Measurements from ENCODE around the gene EIF4G3.

The EIF4G3 gene

GRCh38 chr1:20834780-20835179, 341.9 kb downstream of the EIF4G3 start:
- peaks cover 1 to 13% of the 10 kb centered on the region in 2 donors for H3K36me3 ChIP-seq (ENCODE audit: control insufficient read depth in 1 of 2, insufficient read depth in 2 of 2, low read length in 2 of 2)

GRCh38 chr1:20834192-20834591, 342.5 kb downstream of the EIF4G3 start:
- Histone ChIP-seq H3K27ac (ENCODE audit: low read length) (no peak overlapping the region), H3K4me1 (ENCODE audit: control insufficient read depth in 1 of 2, insufficient read depth in 2 of 2, low read length in 2 of 2) (no peaks in the 10 kb centered on the region), H3K27me3 (ENCODE audit: low read depth, low read length) (no peaks in the 10 kb centered on the region), H3K36me3 (ENCODE audit: control insufficient read depth in 1 of 2, insufficient read depth in 2 of 2, low read length in 2 of 2) (peaks cover 0 to 7% of the 10 kb centered on the region in 2 donors), H3K9me3 (ENCODE audit: control insufficient read depth in 1 of 2, low read length in 2 of 2) (no peaks in the 10 kb centered on the region), H3K4me3 (ENCODE audit: low read depth in 1 of 2, low read length in 2 of 2) (no peak overlapping the region)

More at GRCh38 chr1:20834780-20835179, 341.9 kb downstream of the EIF4G3 start:
- Histone ChIP-seq H3K4me1 (ENCODE audit: control insufficient read depth in 1 of 2, insufficient read depth in 2 of 2, low read length in 2 of 2) (no peaks in the 10 kb centered on the region), H3K27me3 (ENCODE audit: low read depth, low read length) (no peaks in the 10 kb centered on the region), H3K9me3 (ENCODE audit: control insufficient read depth in 1 of 2, low read length in 2 of 2) (no peaks in the 10 kb centered on the region), H3K4me3 (ENCODE audit: low read depth in 1 of 2, low read length in 2 of 2) (no peak overlapping the region), H3K27ac (ENCODE audit: low read length) (no peak overlapping the region)

- no peaks in the 10 kb centered on the region for H3K9me3 ChIP-seq (ENCODE audit: control insufficient read depth in 1 of 2, low read length in 2 of 2)
- no peaks in the 10 kb centered on the region for H3K4me1 ChIP-seq (ENCODE audit: control insufficient read depth in 1 of 2, insufficient read depth in 2 of 2, low read length in 2 of 2)
- H3K4me3 ChIP-seq (ENCODE audit: low read depth in 1 of 2, low read length in 2 of 2): no peak overlapping the region
- no peak overlapping the region for H3K27ac ChIP-seq (ENCODE audit: low read length)
- H3K36me3 ChIP-seq (ENCODE audit: control insufficient read depth in 1 of 2, insufficient read depth in 2 of 2, low read length in 2 of 2): peaks cover 14 to 25% of the 10 kb centered on the region in 2 donors
- no peaks in the 10 kb centered on the region for H3K27me3 ChIP-seq (ENCODE audit: low read depth, low read length)
Measured at GRCh38 chr1:20830378-20830777, 346.3 kb downstream of the EIF4G3 start.

GRCh38 chr1:20829946-20830345, 346.8 kb downstream of the EIF4G3 start:
- no peak overlapping the region for H3K27ac ChIP-seq (ENCODE audit: low read length)
- no peaks in the 10 kb centered on the region for H3K9me3 ChIP-seq (ENCODE audit: control insufficient read depth in 1 of 2, low read length in 2 of 2)
- peaks cover 16 to 26% of the 10 kb centered on the region in 2 donors for H3K36me3 ChIP-seq (ENCODE audit: control insufficient read depth in 1 of 2, insufficient read depth in 2 of 2, low read length in 2 of 2)
- no peaks in the 10 kb centered on the region for H3K4me1 ChIP-seq (ENCODE audit: control insufficient read depth in 1 of 2, insufficient read depth in 2 of 2, low read length in 2 of 2)
- no peak overlapping the region for H3K4me3 ChIP-seq (ENCODE audit: low read depth in 1 of 2, low read length in 2 of 2)
- H3K27me3 ChIP-seq (ENCODE audit: low read depth, low read length): no peaks in the 10 kb centered on the region

GRCh38 chr1:20829531-20829930, 347.2 kb downstream of the EIF4G3 start:
- Histone ChIP-seq H3K27ac (ENCODE audit: low read length) (no peak overlapping the region), H3K9me3 (ENCODE audit: control insufficient read depth in 1 of 2, low read length in 2 of 2) (no peaks in the 10 kb centered on the region), H3K27me3 (ENCODE audit: low read depth, low read length) (no peaks in the 10 kb centered on the region), H3K4me1 (ENCODE audit: control insufficient read depth in 1 of 2, insufficient read depth in 2 of 2, low read length in 2 of 2) (no peaks in the 10 kb centered on the region), H3K36me3 (ENCODE audit: control insufficient read depth in 1 of 2, insufficient read depth in 2 of 2, low read length in 2 of 2) (peaks cover 20 to 30% of the 10 kb centered on the region in 2 donors), H3K4me3 (ENCODE audit: low read depth in 1 of 2, low read length in 2 of 2) (no peak overlapping the region)

- Histone ChIP-seq H3K27me3 (ENCODE audit: low read depth, low read length) (no peaks in the 10 kb centered on the region), H3K9me3 (ENCODE audit: control insufficient read depth in 1 of 2, low read length in 2 of 2) (no peaks in the 10 kb centered on the region), H3K4me3 (ENCODE audit: low read depth in 1 of 2, low read length in 2 of 2) (no peak overlapping the region), H3K4me1 (ENCODE audit: control insufficient read depth in 1 of 2, insufficient read depth in 2 of 2, low read length in 2 of 2) (no peaks in the 10 kb centered on the region), H3K27ac (ENCODE audit: low read length) (no peak overlapping the region), H3K36me3 (ENCODE audit: control insufficient read depth in 1 of 2, insufficient read depth in 2 of 2, low read length in 2 of 2) (peaks cover 26 to 39% of the 10 kb centered on the region in 2 donors)
Measured at GRCh38 chr1:20823845-20824244, 352.9 kb downstream of the EIF4G3 start.

GRCh38 chr1:20821466-20821865, 355.2 kb downstream of the EIF4G3 start:
- Histone ChIP-seq H3K36me3 (ENCODE audit: control insufficient read depth in 1 of 2, insufficient read depth in 2 of 2, low read length in 2 of 2) (peaks cover 14 to 26% of the 10 kb centered on the region in 2 donors), H3K27me3 (ENCODE audit: low read depth, low read length) (no peaks in the 10 kb centered on the region), H3K4me3 (ENCODE audit: low read depth in 1 of 2, low read length in 2 of 2) (no peak overlapping the region), H3K27ac (ENCODE audit: low read length) (no peak overlapping the region), H3K9me3 (ENCODE audit: control insufficient read depth in 1 of 2, low read length in 2 of 2) (no peaks in the 10 kb centered on the region), H3K4me1 (ENCODE audit: control insufficient read depth in 1 of 2, insufficient read depth in 2 of 2, low read length in 2 of 2) (no peaks in the 10 kb centered on the region)

- H3K9me3 ChIP-seq (ENCODE audit: control insufficient read depth in 1 of 2, low read length in 2 of 2): no peaks in the 10 kb centered on the region
- peaks cover 11 to 24% of the 10 kb centered on the region in 2 donors for H3K36me3 ChIP-seq (ENCODE audit: control insufficient read depth in 1 of 2, insufficient read depth in 2 of 2, low read length in 2 of 2)
- no peaks in the 10 kb centered on the region for H3K27me3 ChIP-seq (ENCODE audit: low read depth, low read length)
- no peak overlapping the region for H3K4me3 ChIP-seq (ENCODE audit: low read depth in 1 of 2, low read length in 2 of 2)
- H3K27ac ChIP-seq (ENCODE audit: low read length): no peak overlapping the region
- H3K4me1 ChIP-seq (ENCODE audit: control insufficient read depth in 1 of 2, insufficient read depth in 2 of 2, low read length in 2 of 2): no peaks in the 10 kb centered on the region
Measured at GRCh38 chr1:20819818-20820217, 356.9 kb downstream of the EIF4G3 start.

- peaks cover 7 to 17% of the 10 kb centered on the region in 2 donors for H3K36me3 ChIP-seq (ENCODE audit: control insufficient read depth in 1 of 2, insufficient read depth in 2 of 2, low read length in 2 of 2)
- H3K4me3 ChIP-seq (ENCODE audit: low read depth in 1 of 2, low read length in 2 of 2): no peak overlapping the region
- no peak overlapping the region for H3K27ac ChIP-seq (ENCODE audit: low read length)
- H3K27me3 ChIP-seq (ENCODE audit: low read depth, low read length): no peaks in the 10 kb centered on the region
- H3K9me3 ChIP-seq (ENCODE audit: control insufficient read depth in 1 of 2, low read length in 2 of 2): no peaks in the 10 kb centered on the region
- H3K4me1 ChIP-seq (ENCODE audit: control insufficient read depth in 1 of 2, insufficient read depth in 2 of 2, low read length in 2 of 2): no peaks in the 10 kb centered on the region
Measured at GRCh38 chr1:20814534-20814871, 362.2 kb downstream of the EIF4G3 start.

- no peaks in the 10 kb centered on the region for H3K4me1 ChIP-seq (ENCODE audit: control insufficient read depth in 1 of 2, insufficient read depth in 2 of 2, low read length in 2 of 2)
- H3K4me3 ChIP-seq (ENCODE audit: low read depth in 1 of 2, low read length in 2 of 2): no peak overlapping the region
- peaks cover 9 to 11% of the 10 kb centered on the region in 2 donors for H3K36me3 ChIP-seq (ENCODE audit: control insufficient read depth in 1 of 2, insufficient read depth in 2 of 2, low read length in 2 of 2)
- no peaks in the 10 kb centered on the region for H3K9me3 ChIP-seq (ENCODE audit: control insufficient read depth in 1 of 2, low read length in 2 of 2)
- no peaks in the 10 kb centered on the region for H3K27me3 ChIP-seq (ENCODE audit: low read depth, low read length)
- no peak overlapping the region for H3K27ac ChIP-seq (ENCODE audit: low read length)
Measured at GRCh38 chr1:20811916-20812315, 364.8 kb downstream of the EIF4G3 start.

GRCh38 chr1:20793236-20793635, 383.5 kb downstream of the EIF4G3 start:
- Histone ChIP-seq H3K27me3 (ENCODE audit: low read depth, low read length) (no peaks in the 10 kb centered on the region), H3K27ac (ENCODE audit: low read length) (no peak overlapping the region)

GRCh38 chr1:20792196-20792595, 384.5 kb downstream of the EIF4G3 start:
- H3K4me3 ChIP-seq (ENCODE audit: low read depth in 1 of 2, low read length in 2 of 2): no peak overlapping the region
- no peak overlapping the region for H3K27ac ChIP-seq (ENCODE audit: low read length)
- H3K27me3 ChIP-seq (ENCODE audit: low read depth, low read length): no peaks in the 10 kb centered on the region
- peaks cover 0 to 3% of the 10 kb centered on the region in 2 donors for H3K36me3 ChIP-seq (ENCODE audit: control insufficient read depth in 1 of 2, insufficient read depth in 2 of 2, low read length in 2 of 2)
- no peaks in the 10 kb centered on the region for H3K9me3 ChIP-seq (ENCODE audit: control insufficient read depth in 1 of 2, low read length in 2 of 2)
- H3K4me1 ChIP-seq (ENCODE audit: control insufficient read depth in 1 of 2, insufficient read depth in 2 of 2, low read length in 2 of 2): peaks cover 0 to 7% of the 10 kb centered on the region in 2 donors

More at GRCh38 chr1:20793236-20793635, 383.5 kb downstream of the EIF4G3 start:
- Histone ChIP-seq H3K36me3 (ENCODE audit: control insufficient read depth in 1 of 2, insufficient read depth in 2 of 2, low read length in 2 of 2) (no peaks in the 10 kb centered on the region), H3K9me3 (ENCODE audit: control insufficient read depth in 1 of 2, low read length in 2 of 2) (no peaks in the 10 kb centered on the region), H3K4me1 (ENCODE audit: control insufficient read depth in 1 of 2, insufficient read depth in 2 of 2, low read length in 2 of 2) (peaks cover 0 to 2% of the 10 kb centered on the region in 2 donors), H3K4me3 (ENCODE audit: low read depth in 1 of 2, low read length in 2 of 2) (no peak overlapping the region)

Measured in muscle layer of duodenum (tissue), 2 donors.